ENCODE data around the gene CTXN3. TPM values are rescaled to one million over a fixed set of nuclear protein-coding genes. Genes with fewer than 3 reads are reported as not detected.

CTXN3 gene
- total RNA-seq, 1 donor from 2014 or later: not detected

- intact Hi-C loops (cut with micrococcal nuclease): no loop called here
- ChIA-PET POLR2A (no interaction called here), CTCF (no interaction called here)
- no peaks in the 10 kb centered on the region for H3K4me1 Mint-ChIP-seq
- ATAC-seq (ENCODE audit: low read depth): no peak
- H3K27ac Mint-ChIP-seq: no peak overlapping the region
- DNase-seq: no peak
- TF ChIP-seq, protein P1, sequence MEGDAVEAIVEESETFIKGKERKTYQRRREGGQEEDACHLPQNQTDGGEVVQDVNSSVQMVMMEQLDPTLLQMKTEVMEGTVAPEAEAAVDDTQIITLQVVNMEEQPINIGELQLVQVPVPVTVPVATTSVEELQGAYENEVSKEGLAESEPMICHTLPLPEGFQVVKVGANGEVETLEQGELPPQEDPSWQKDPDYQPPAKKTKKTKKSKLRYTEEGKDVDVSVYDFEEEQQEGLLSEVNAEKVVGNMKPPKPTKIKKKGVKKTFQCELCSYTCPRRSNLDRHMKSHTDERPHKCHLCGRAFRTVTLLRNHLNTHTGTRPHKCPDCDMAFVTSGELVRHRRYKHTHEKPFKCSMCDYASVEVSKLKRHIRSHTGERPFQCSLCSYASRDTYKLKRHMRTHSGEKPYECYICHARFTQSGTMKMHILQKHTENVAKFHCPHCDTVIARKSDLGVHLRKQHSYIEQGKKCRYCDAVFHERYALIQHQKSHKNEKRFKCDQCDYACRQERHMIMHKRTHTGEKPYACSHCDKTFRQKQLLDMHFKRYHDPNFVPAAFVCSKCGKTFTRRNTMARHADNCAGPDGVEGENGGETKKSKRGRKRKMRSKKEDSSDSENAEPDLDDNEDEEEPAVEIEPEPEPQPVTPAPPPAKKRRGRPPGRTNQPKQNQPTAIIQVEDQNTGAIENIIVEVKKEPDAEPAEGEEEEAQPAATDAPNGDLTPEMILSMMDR (IDR thresholded peaks at IDR 0.05): no peak
- H3K4me3 Mint-ChIP-seq: no peak overlapping the region
- H3K27me3 Mint-ChIP-seq: peaks cover under 1% of the 10 kb centered on the region
- H3K9me3 Mint-ChIP-seq: peaks cover under 1% of the 10 kb centered on the region
- no peaks in the 10 kb centered on the region for H3K36me3 Mint-ChIP-seq (ENCODE audit: low read depth)
These were observed 36.8 kb downstream of the CTXN3 start for GRCh38 chr5:127685662-127686061.

GRCh38 chr5:127686424-127686823 is 37.5 kb downstream of the CTXN3 start:
- Mint-ChIP-seq H3K4me1 (no peaks in the 10 kb centered on the region), H3K36me3 (ENCODE audit: low read depth) (no peaks in the 10 kb centered on the region), H3K9me3 (peaks cover 3% of the 10 kb centered on the region), H3K27me3 (no peaks in the 10 kb centered on the region), H3K27ac (no peak overlapping the region), H3K4me3 (no peak overlapping the region)
- TF ChIP-seq, protein P1 (IDR thresholded peaks at IDR 0.05): no peak
- CTCF ChIA-PET: no interaction called here
- intact Hi-C loops (cut with micrococcal nuclease): no loop called here
- DNase-seq (no peak), ATAC-seq (ENCODE audit: low read depth) (no peak)
- POLR2A ChIA-PET: no interaction called here

DNA sequence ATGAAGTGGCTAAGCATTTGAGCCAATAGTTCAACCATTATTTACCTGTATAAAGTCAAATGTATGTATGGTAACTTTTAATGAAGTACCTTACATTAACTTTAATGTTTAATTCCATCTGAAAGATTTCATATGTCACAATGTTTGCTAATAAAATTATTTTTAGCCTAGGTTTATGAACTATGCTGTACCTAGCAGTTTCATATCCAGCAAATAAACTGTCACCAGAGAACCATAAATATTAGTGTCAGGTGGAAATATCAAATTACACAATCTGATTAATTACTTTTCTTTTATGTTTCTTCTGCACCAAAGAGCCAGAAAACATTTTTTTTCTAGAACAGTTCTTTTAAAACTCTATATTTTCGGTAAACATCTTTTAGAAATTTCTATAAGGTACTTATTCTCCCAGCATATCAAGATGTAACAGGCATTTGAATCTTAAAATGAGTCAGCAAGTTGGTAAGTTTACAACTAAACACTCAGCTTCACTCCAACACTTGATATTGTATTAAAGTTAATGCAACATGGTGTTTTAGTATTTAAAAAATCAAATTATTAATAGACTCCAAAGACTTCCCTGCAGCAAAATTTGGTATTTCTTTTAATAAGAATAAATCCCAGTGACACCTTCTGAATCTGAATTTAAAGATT is 45.8 kb downstream of the CTXN3 start:
- Mint-ChIP-seq H3K36me3 (ENCODE audit: low read depth) (no peaks in the 10 kb centered on the region), H3K4me1 (no peaks in the 10 kb centered on the region), H3K9me3 (peaks cover 3% of the 10 kb centered on the region), H3K27me3 (peaks cover 6% of the 10 kb centered on the region), H3K4me3 (no peak overlapping the region), H3K27ac (no peak overlapping the region)
- intact Hi-C loops (cut with micrococcal nuclease): no loop called here
- ATAC-seq (ENCODE audit: low read depth) (no peak), DNase-seq (no peak)
- CTCF ChIA-PET: no interaction called here
- POLR2A ChIA-PET: no interaction called here
- TF ChIP-seq, protein P1 (IDR thresholded peaks at IDR 0.05): no peak

DNA sequence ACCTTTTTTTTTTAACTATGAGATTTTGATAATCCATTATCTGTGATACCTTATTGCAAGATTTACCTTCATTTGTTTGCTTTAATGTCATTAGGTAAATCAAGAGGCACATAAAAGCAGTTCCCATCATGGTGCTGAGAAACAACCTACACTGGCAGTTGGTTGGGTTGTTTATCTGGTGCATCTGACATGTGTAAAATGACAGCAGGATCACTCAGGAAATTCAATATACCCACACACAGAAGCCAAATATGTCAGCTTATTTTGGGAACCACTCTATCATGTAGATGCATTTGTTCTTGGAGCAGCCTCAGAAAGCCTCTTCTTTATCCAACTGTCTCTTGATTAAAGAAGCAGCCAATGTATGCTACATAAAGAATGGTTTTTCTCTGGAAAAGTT is 46.5 kb downstream of the CTXN3 start:
- no peak for DNase-seq
- Mint-ChIP-seq H3K27me3 (peaks cover 6% of the 10 kb centered on the region), H3K9me3 (peaks cover 3% of the 10 kb centered on the region), H3K36me3 (ENCODE audit: low read depth) (no peaks in the 10 kb centered on the region), H3K4me3 (no peak overlapping the region), H3K4me1 (no peaks in the 10 kb centered on the region), H3K27ac (no peak overlapping the region)
- no peak for ATAC-seq (ENCODE audit: low read depth)
- CTCF ChIA-PET: no interaction called here
- POLR2A ChIA-PET: no interaction called here
- TF ChIP-seq, protein P1 (IDR thresholded peaks at IDR 0.05): no peak
- intact Hi-C loops (cut with micrococcal nuclease): no loop called here

- ChIA-PET CTCF (no interaction called here), POLR2A (no interaction called here)
- no peaks in the 10 kb centered on the region for H3K4me1 Mint-ChIP-seq
- no peak for DNase-seq
- intact Hi-C loops (cut with micrococcal nuclease): no loop called here
- H3K9me3 Mint-ChIP-seq: no peaks in the 10 kb centered on the region
- H3K4me3 Mint-ChIP-seq: no peak overlapping the region
- H3K27me3 Mint-ChIP-seq: peaks cover 6% of the 10 kb centered on the region
- TF ChIP-seq, protein P1 (IDR thresholded peaks at IDR 0.05): no peak
- H3K36me3 Mint-ChIP-seq (ENCODE audit: low read depth): no peaks in the 10 kb centered on the region
- no peak overlapping the region for H3K27ac Mint-ChIP-seq
- no peak for ATAC-seq (ENCODE audit: low read depth)
These were observed 47.8 kb downstream of the CTXN3 start for GRCh38 chr5:127696683-127697082.
